ENCODE data around the gene CCDC97. TPM values are rescaled to one million over a fixed set of nuclear protein-coding genes. Genes with fewer than 3 reads are reported as not detected.

The CCDC97 gene
- total and polyA plus RNA-seq, 2 donors = 10.8 to 15.4 TPM

GRCh38 chr19:41303954-41304353, 6.0 kb upstream of the CCDC97 start:
- Histone ChIP-seq H3K4me3 (ENCODE audit: low read length in 2 of 2) (no peak overlapping the region), H3K27ac (ENCODE audit: low read depth in 1 of 2, low read length in 1 of 2) (no peak overlapping the region), H3K4me1 (ENCODE audit: control insufficient read depth in 2 of 2, insufficient read depth in 2 of 2, low read length in 2 of 2) (peaks cover 36 to 62% of the 10 kb centered on the region in 2 donors), H3K36me3 (ENCODE audit: control insufficient read depth in 2 of 2, insufficient read depth in 2 of 2, low read length in 1 of 2) (peaks cover 72 to 83% of the 10 kb centered on the region in 2 donors), H3K27me3 (ENCODE audit: control insufficient read depth in 2 of 2, insufficient read depth in 1 of 2, low read length in 1 of 2) (no peaks in the 10 kb centered on the region), H3K9me3 (ENCODE audit: control insufficient read depth in 2 of 2, insufficient read depth in 1 of 2, low read length in 1 of 2) (no peaks in the 10 kb centered on the region)
- WGBS = 97% methylated on average over 14 of the region's 14 CpGs
- DNase-seq (ENCODE audit: low read depth in 6 of 9, low spot score in 9 of 9) = no peak

GRCh38 chr19:41304706-41305483, 5.1 kb upstream of the CCDC97 start:
- 94% methylated on average over 4 of the region's 4 CpGs for WGBS
- Histone ChIP-seq H3K36me3 (ENCODE audit: control insufficient read depth in 2 of 2, insufficient read depth in 2 of 2, low read length in 1 of 2) (peaks cover 63 to 73% of the 10 kb centered on the region in 2 donors), H3K27me3 (ENCODE audit: control insufficient read depth in 2 of 2, insufficient read depth in 1 of 2, low read length in 1 of 2) (no peaks in the 10 kb centered on the region), H3K4me3 (ENCODE audit: low read length in 2 of 2) (no peak overlapping the region), H3K4me1 (ENCODE audit: control insufficient read depth in 2 of 2, insufficient read depth in 2 of 2, low read length in 2 of 2) (peaks cover 35 to 70% of the 10 kb centered on the region in 2 donors), H3K27ac (ENCODE audit: low read depth in 1 of 2, low read length in 1 of 2) (no peak overlapping the region), H3K9me3 (ENCODE audit: control insufficient read depth in 2 of 2, insufficient read depth in 1 of 2, low read length in 1 of 2) (no peaks in the 10 kb centered on the region)
- no peak for DNase-seq (ENCODE audit: low read depth in 6 of 9, low spot score in 9 of 9)

GRCh38 chr19:41305927-41306793, 3.8 kb upstream of the CCDC97 start:
- Histone ChIP-seq H3K27ac (ENCODE audit: low read depth in 1 of 2, low read length in 1 of 2) (peak overlapping the region; percentile 87 to 96), H3K4me1 (ENCODE audit: control insufficient read depth in 2 of 2, insufficient read depth in 2 of 2, low read length in 2 of 2) (peaks cover 43 to 76% of the 10 kb centered on the region in 2 donors), H3K4me3 (ENCODE audit: low read length in 2 of 2) (no peak overlapping the region), H3K27me3 (ENCODE audit: control insufficient read depth in 2 of 2, insufficient read depth in 1 of 2, low read length in 1 of 2) (no peaks in the 10 kb centered on the region), H3K9me3 (ENCODE audit: control insufficient read depth in 2 of 2, insufficient read depth in 1 of 2, low read length in 1 of 2) (no peaks in the 10 kb centered on the region), H3K36me3 (ENCODE audit: control insufficient read depth in 2 of 2, insufficient read depth in 2 of 2, low read length in 1 of 2) (peaks cover 54 to 62% of the 10 kb centered on the region in 2 donors)
- peak in 1 of 9 donors; percentile 35 for DNase-seq (ENCODE audit: low read depth in 6 of 9, low spot score in 9 of 9)
- 75% methylated on average over 13 of the region's 13 CpGs for WGBS

- 8% methylated on average over 8 of the region's 8 CpGs for WGBS
These were observed 2.7 kb upstream of the CCDC97 start for GRCh38 chr19:41307090-41307875.

GRCh38 chr19:41307954-41308449, 2.0 kb upstream of the CCDC97 start:
- no peaks in the 10 kb centered on the region for H3K9me3 ChIP-seq (ENCODE audit: control insufficient read depth in 2 of 2, insufficient read depth in 1 of 2, low read length in 1 of 2)
- DNase-seq (ENCODE audit: low read depth in 6 of 9, low spot score in 9 of 9) = no peak
- H3K4me3 ChIP-seq (ENCODE audit: low read length in 2 of 2) = no peak overlapping the region
- H3K27ac ChIP-seq (ENCODE audit: low read depth in 1 of 2, low read length in 1 of 2) = peak overlapping the region; percentile 92 to 96
- H3K4me1 ChIP-seq (ENCODE audit: control insufficient read depth in 2 of 2, insufficient read depth in 2 of 2, low read length in 2 of 2) = peaks cover 43 to 70% of the 10 kb centered on the region in 2 donors
- peaks cover 37 to 53% of the 10 kb centered on the region in 2 donors for H3K36me3 ChIP-seq (ENCODE audit: control insufficient read depth in 2 of 2, insufficient read depth in 2 of 2, low read length in 1 of 2)
- no peaks in the 10 kb centered on the region for H3K27me3 ChIP-seq (ENCODE audit: control insufficient read depth in 2 of 2, insufficient read depth in 1 of 2, low read length in 1 of 2)
- 66% methylated on average over 4 of the region's 4 CpGs for WGBS

More at GRCh38 chr19:41307090-41307875, 2.7 kb upstream of the CCDC97 start:
- peaks cover 43 to 76% of the 10 kb centered on the region in 2 donors for H3K4me1 ChIP-seq (ENCODE audit: control insufficient read depth in 2 of 2, insufficient read depth in 2 of 2, low read length in 2 of 2)
- H3K27me3 ChIP-seq (ENCODE audit: control insufficient read depth in 2 of 2, insufficient read depth in 1 of 2, low read length in 1 of 2) = no peaks in the 10 kb centered on the region
- no peaks in the 10 kb centered on the region for H3K9me3 ChIP-seq (ENCODE audit: control insufficient read depth in 2 of 2, insufficient read depth in 1 of 2, low read length in 1 of 2)
- peaks cover 45 to 53% of the 10 kb centered on the region in 2 donors for H3K36me3 ChIP-seq (ENCODE audit: control insufficient read depth in 2 of 2, insufficient read depth in 2 of 2, low read length in 1 of 2)
- peak overlapping the region; percentile 92 to 96 for H3K27ac ChIP-seq (ENCODE audit: low read depth in 1 of 2, low read length in 1 of 2)
- peak overlapping the region; percentile 1 to 33 for H3K4me3 ChIP-seq (ENCODE audit: low read length in 2 of 2)
- DNase-seq (ENCODE audit: low read depth in 6 of 9, low spot score in 9 of 9) = peak in 7 of 9 donors; percentile 32 to 85 (median 56)

GRCh38 chr19:41308450-41309179, 1.4 kb upstream of the CCDC97 start:
- H3K27ac ChIP-seq (ENCODE audit: low read depth in 1 of 2, low read length in 1 of 2) = peak overlapping the region; percentile 92 to 96
- peak; percentile 66 to 94 (median 81) for DNase-seq (ENCODE audit: low read depth in 6 of 9, low spot score in 9 of 9)
- H3K9me3 ChIP-seq (ENCODE audit: control insufficient read depth in 2 of 2, insufficient read depth in 1 of 2, low read length in 1 of 2) = no peaks in the 10 kb centered on the region
- 29% methylated on average over 8 of the region's 8 CpGs for WGBS
- peaks cover 43 to 67% of the 10 kb centered on the region in 2 donors for H3K4me1 ChIP-seq (ENCODE audit: control insufficient read depth in 2 of 2, insufficient read depth in 2 of 2, low read length in 2 of 2)
- H3K27me3 ChIP-seq (ENCODE audit: control insufficient read depth in 2 of 2, insufficient read depth in 1 of 2, low read length in 1 of 2) = no peaks in the 10 kb centered on the region
- peak overlapping the region in 1 of 2 donors; percentile 14 for H3K4me3 ChIP-seq (ENCODE audit: low read length in 2 of 2)
- H3K36me3 ChIP-seq (ENCODE audit: control insufficient read depth in 2 of 2, insufficient read depth in 2 of 2, low read length in 1 of 2) = peaks cover 31 to 50% of the 10 kb centered on the region in 2 donors

GRCh38 chr19:41309180-41310032, 566 bp upstream of the CCDC97 start:
- peak in 1 of 9 donors; percentile 26 for DNase-seq (ENCODE audit: low read depth in 6 of 9, low spot score in 9 of 9)
- peak overlapping the region; percentile 79 to 95 for H3K4me3 ChIP-seq (ENCODE audit: low read length in 2 of 2)
- no peaks in the 10 kb centered on the region for H3K9me3 ChIP-seq (ENCODE audit: control insufficient read depth in 2 of 2, insufficient read depth in 1 of 2, low read length in 1 of 2)
- H3K27ac ChIP-seq (ENCODE audit: low read depth in 1 of 2, low read length in 1 of 2) = peak overlapping the region; percentile 90 to 93
- H3K27me3 ChIP-seq (ENCODE audit: control insufficient read depth in 2 of 2, insufficient read depth in 1 of 2, low read length in 1 of 2) = no peaks in the 10 kb centered on the region
- peaks cover 24 to 44% of the 10 kb centered on the region in 2 donors for H3K36me3 ChIP-seq (ENCODE audit: control insufficient read depth in 2 of 2, insufficient read depth in 2 of 2, low read length in 1 of 2)
- WGBS = 18% methylated on average over 26 of the region's 26 CpGs
- peaks cover 43 to 59% of the 10 kb centered on the region in 2 donors for H3K4me1 ChIP-seq (ENCODE audit: control insufficient read depth in 2 of 2, insufficient read depth in 2 of 2, low read length in 2 of 2)

Data from thymus (tissue), 11 donors.